Stimulated activated CD4-positive, alpha-beta T cell treated with anti-CD3 and anti-CD28 coated beads, Interleukin-1b, Interleukin-23, amount 100 ng/mL, for 48 hours (primary cell): Measurements from ENCODE around the gene KPNA3.
"Not testable (repeated sequence)": the region's sequence is repeated elsewhere in the genome, so short reads cannot be mapped to it uniquely, and the experiment has no call there.

Experiments used
- DNase-seq: peaks from one replicate; pipeline ENCODE4 v3.0.0-alpha.2; 2020

Gene KPNA3

GRCh38 chr13:49746111-49746510, 46.4 kb downstream of the KPNA3 start:
- DNase-seq: no peak

GRCh38 chr13:49740870-49741269, 51.6 kb downstream of the KPNA3 start:
- no peak for DNase-seq

GRCh38 chr13:49739498-49740187, 52.8 kb downstream of the KPNA3 start:
- DNase-seq: no peak

- no peak for DNase-seq
Observed at GRCh38 chr13:49733181-49733951, 59.1 kb downstream of the KPNA3 start.

GRCh38 chr13:49731766-49732165, 60.7 kb downstream of the KPNA3 start:
- no peak for DNase-seq

- DNase-seq: no peak
Observed at GRCh38 chr13:49716615-49717014, 75.9 kb downstream of the KPNA3 start.

- no peak for DNase-seq
Observed at GRCh38 chr13:49714757-49715156, 77.7 kb downstream of the KPNA3 start.

GRCh38 chr13:49711218-49711863, 81.1 kb downstream of the KPNA3 start:
- DNase-seq: no peak

- DNase-seq: not testable (repeated sequence)
Observed at GRCh38 chr13:49704264-49704663, 88.2 kb downstream of the KPNA3 start.

- no peak for DNase-seq
Observed at GRCh38 chr13:49701491-49701890, 91.0 kb downstream of the KPNA3 start.

- DNase-seq: no peak
Observed at GRCh38 chr13:49697468-49697867, 95.0 kb downstream of the KPNA3 start.

GRCh38 chr13:49694446-49694845, 98.0 kb downstream of the KPNA3 start:
- no peak for DNase-seq

- no peak for DNase-seq
Observed at GRCh38 chr13:49693877-49694276, 98.6 kb downstream of the KPNA3 start.

- DNase-seq: no peak
Observed at GRCh38 chr13:49693191-49693733, 99.2 kb downstream of the KPNA3 start.

GRCh38 chr13:49690995-49691784, 101.3 kb downstream of the KPNA3 start, which contains the start of gene EBPL:
EBPL (minus strand) TSS chr13:49691486; CDS start chr13:49691424, 62 bp downstream.
- peak; percentile 90 for DNase-seq

GRCh38 chr13:49690133-49690994, 102.1 kb downstream of the KPNA3 start:
- DNase-seq: no peak

GRCh38 chr13:49683489-49683888, 109.0 kb downstream of the KPNA3 start:
- DNase-seq: peak; percentile 10

GRCh38 chr13:49681842-49682435, 110.5 kb downstream of the KPNA3 start:
- no peak for DNase-seq

GRCh38 chr13:49679246-49679645, 113.2 kb downstream of the KPNA3 start:
- no peak for DNase-seq

- no peak for DNase-seq
Observed at GRCh38 chr13:49678191-49678914, 114.1 kb downstream of the KPNA3 start.
